OCI-LY7 (cell line): ENCODE measurements around the gene ZNF410.

Experiments
- CTCF ChIP-seq: fragments of 200-600 bp; sonication (generic); conservative IDR thresholded peaks from 2 replicates; pipeline ENCODE4 v1.5.1; 2014; ENCODE audit warnings: mild to moderate bottlenecking, antibody characterized with exemption, low read length, moderate library complexity, mixed read lengths
- EZH2phosphoT487 ChIP-seq: fragments of 200-600 bp; sonication (generic); IDR thresholded peaks from 2 replicates; pipeline ENCODE4 v1.6.1; 2018; ENCODE audit warnings: low read depth, borderline replicate concordance, mild to moderate bottlenecking, mixed run types, antibody characterized with exemption, low read length, moderate library complexity, mixed read lengths

DNA sequence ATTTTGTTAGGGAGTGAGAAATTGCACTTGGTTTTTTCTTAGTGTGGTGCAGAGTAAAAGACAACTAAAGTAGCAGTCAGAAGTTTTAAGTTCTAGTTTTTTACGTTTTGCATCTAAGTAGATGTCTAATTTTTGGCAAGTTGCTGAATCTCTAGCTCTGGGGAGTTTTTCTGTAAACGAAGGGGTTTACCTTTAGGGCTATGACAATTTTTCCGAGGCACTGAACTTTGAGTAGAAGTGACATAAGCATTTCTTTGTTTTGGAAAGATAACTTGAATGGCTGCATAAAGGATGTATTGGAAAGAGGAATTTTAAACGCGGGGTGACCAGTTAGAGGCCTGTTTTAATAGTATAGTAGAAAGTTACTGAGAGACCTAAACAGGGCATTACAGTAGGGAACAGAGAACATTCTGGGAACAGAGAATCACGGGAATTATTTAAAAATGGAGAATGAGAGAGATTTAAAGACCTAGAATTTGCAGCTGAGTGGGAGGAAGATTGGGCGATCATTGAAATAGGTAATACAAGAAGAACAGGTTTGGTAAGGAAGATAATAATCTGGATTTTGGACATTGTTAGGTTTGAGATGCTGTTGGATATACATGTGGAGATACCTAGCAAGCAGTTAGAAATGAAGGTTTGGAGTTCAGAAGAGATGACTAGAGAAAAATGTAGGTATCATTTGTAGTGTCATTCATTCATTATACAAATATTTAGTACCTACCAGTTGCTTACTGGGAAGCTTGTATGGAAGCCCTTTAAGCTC lies 1.2 kb downstream of the ZNF410 start:
- no peak for TF ChIP-seq CTCF
- no peak for TF ChIP-seq EZH2phosphoT487
